D721Med (cell line): ENCODE results near the gene STMND1.

Experiments used
- DNase-seq: peaks from one replicate; pipeline ENCODE4 v3.0.0; 2011; ENCODE audit warnings: low spot score; ENCODE audit not compliant: insufficient read length
- FAIRE-seq: peaks from 2 replicates; lab custom pipeline; 2011; peaks lifted over from hg19 to GRCh38; lab: Jason Lieb, UNC
- CTCF ChIP-seq: IDR thresholded peaks from 2 replicates; pipeline ENCODE4 v1.5.1; 2012; ENCODE audit warnings: mild to moderate bottlenecking, control low read depth; ENCODE audit not compliant: insufficient read depth; ENCODE audit errors: missing control alignments

The STMND1 gene

DNA sequence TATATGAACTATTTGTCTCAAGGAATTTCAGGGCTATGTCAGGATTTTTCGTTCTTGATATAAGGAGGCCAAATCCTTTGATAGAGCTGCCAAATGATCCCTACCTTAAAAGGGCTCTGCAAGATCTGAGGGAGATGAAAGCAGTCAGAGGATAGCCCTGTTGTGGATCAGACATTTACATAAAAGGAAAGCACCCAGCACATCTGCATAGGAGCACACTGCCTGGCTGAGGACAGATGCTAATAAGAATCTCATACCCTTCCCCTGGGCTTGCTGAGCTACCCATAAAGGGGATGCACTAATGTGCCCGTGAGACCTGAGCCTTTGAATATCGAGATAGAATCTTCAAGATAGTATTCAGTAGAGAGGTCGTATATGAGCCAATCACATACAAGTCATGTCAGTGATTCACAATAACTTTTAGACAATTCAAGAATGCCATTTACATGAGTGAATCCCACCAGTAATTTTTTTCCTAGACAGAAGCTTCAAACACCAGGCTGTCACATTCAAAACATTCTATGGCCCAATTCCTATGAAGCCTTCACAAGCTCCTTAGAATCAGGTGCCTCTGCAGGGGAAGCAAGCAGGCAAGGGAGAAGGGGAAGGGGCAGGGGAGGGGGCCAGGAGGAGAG is 71.1 kb downstream of the STMND1 start:
- FAIRE-seq: no peak
- DNase-seq: no peak
- TF ChIP-seq CTCF: no peak

DNA sequence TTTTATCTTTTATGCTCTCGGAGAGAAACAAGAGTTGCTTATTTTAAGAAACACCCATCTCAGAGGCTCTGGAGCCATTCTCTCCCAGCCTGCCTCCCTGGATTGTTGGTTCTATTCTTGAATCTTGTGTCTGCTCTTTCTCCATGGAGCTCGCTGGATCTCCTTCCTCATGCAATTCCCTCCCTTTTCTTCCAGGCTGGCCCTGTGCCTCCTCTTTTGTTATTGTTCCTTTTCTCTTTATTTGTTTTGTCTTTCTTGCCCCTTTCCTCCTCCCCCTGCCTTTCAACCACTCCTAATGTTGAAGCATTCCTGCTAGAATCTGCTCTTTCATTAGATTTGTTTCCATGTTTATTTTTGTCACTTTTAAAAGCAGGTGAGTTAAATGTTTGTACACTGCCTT is 76.5 kb downstream of the STMND1 start:
- FAIRE-seq: no peak
- TF ChIP-seq CTCF: no peak
- DNase-seq: no peak

- no peak for DNase-seq
- TF ChIP-seq CTCF: no peak
- FAIRE-seq: no peak
Measured at GRCh38 chr6:17178754-17179529, 77.1 kb downstream of the STMND1 start.

DNA sequence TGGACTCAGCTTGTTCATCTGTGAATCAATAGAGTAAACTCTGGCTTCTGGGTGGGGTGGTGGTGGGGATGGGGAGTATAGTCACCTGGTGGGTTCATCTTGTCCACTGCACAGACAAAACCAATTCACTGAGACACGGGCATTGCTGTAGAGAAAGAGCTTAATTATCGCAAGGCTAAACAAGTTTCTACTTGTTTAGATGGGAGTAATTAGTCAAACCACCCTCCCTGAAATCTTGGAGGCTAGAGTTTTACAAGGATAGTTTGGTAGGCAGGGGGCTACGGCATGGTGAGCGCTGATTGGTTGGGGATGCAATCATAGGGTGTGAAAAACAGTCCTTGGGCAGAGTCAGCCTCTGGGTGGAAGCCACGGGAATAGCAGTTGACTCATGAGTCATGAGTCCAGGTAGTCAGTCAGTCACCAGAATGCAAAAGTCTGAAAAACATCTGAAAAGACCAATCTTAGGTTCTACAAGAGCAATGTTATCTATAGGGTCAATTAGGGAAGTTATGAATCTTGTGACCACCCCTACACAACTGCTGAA is 77.8 kb downstream of the STMND1 start:
- no peak for TF ChIP-seq CTCF
- FAIRE-seq (no peak), DNase-seq (no peak)
